ENCODE measurements around the gene RGS12. TPM values are rescaled to one million over a fixed set of nuclear protein-coding genes. Genes with fewer than 3 reads are reported as not detected.

Gene RGS12
- polyA plus RNA-seq, 1 donor (not counting 4 experiments of a cell fraction or from before 2014, with no cell fraction given): 34.0 TPM

GRCh38 chr4:3296651-3297050 lies 3.8 kb downstream of the RGS12 start:
- no peaks in the 10 kb centered on the region for H3K79me2 ChIP-seq (ENCODE audit: control insufficient read depth, insufficient read depth, low read length)
- H3K4me1 ChIP-seq (ENCODE audit: control insufficient read depth, extremely low read depth, insufficient read depth, low read length): peaks cover 3% of the 10 kb centered on the region
- H3K27me3 ChIP-seq (ENCODE audit: control insufficient read depth, extremely low read depth, insufficient read depth, low read length): peaks cover 7% of the 10 kb centered on the region
- H3K9ac ChIP-seq (ENCODE audit: control insufficient read depth, extremely low read depth, insufficient read depth, low read length): no peak overlapping the region
- no peak overlapping the region for H3K4me2 ChIP-seq (ENCODE audit: control insufficient read depth, extremely low read depth, insufficient read depth, low read depth, low read length)
- TF ChIP-seq, protein P1, sequence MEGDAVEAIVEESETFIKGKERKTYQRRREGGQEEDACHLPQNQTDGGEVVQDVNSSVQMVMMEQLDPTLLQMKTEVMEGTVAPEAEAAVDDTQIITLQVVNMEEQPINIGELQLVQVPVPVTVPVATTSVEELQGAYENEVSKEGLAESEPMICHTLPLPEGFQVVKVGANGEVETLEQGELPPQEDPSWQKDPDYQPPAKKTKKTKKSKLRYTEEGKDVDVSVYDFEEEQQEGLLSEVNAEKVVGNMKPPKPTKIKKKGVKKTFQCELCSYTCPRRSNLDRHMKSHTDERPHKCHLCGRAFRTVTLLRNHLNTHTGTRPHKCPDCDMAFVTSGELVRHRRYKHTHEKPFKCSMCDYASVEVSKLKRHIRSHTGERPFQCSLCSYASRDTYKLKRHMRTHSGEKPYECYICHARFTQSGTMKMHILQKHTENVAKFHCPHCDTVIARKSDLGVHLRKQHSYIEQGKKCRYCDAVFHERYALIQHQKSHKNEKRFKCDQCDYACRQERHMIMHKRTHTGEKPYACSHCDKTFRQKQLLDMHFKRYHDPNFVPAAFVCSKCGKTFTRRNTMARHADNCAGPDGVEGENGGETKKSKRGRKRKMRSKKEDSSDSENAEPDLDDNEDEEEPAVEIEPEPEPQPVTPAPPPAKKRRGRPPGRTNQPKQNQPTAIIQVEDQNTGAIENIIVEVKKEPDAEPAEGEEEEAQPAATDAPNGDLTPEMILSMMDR (optimal IDR thresholded peaks at IDR 0.05 in 1 of 3, IDR thresholded peaks at IDR 0.05 in 1 of 3, conservative IDR thresholded peaks at IDR 0.05 in 1 of 3; ENCODE audit: extremely low read depth in 1 of 3, insufficient read depth in 2 of 3, low read length in 3 of 3): no peak
- TF ChIP-seq EZH2 (IDR thresholded peaks at IDR 0.05; ENCODE audit: low read length): no peak
- H4K20me1 ChIP-seq (ENCODE audit: control insufficient read depth, extremely low read depth, insufficient read depth, low read length): no peaks in the 10 kb centered on the region
- no peaks in the 10 kb centered on the region for H3K9me1 ChIP-seq (ENCODE audit: control insufficient read depth, extremely low read depth, insufficient read depth, low read length)
- no peak overlapping the region for H2AFZ ChIP-seq (ENCODE audit: control insufficient read depth, low read length)
- H3K36me3 ChIP-seq (ENCODE audit: control insufficient read depth in 2 of 2, extremely low read depth in 1 of 2, insufficient read depth in 2 of 2, low read length in 2 of 2): no peaks in the 10 kb centered on the region
- DNase-seq (ENCODE audit: low read depth, low spot score) (no peak), FAIRE-seq (no peak)
- dilution Hi-C loops (cut with MboI; ENCODE audit: extremely low pct_ligation_motif_present, low sequenced_read_pairs): no loop called here
- no peak overlapping the region for H3K4me3 ChIP-seq (ENCODE audit: control insufficient read depth in 2 of 3, extremely low read depth in 1 of 3, insufficient read depth in 2 of 3, low read depth in 1 of 3, low read length in 3 of 3)
- H3K9me3 ChIP-seq (ENCODE audit: control insufficient read depth, low read depth, low read length): no peaks in the 10 kb centered on the region
- no peak overlapping the region for H3K27ac ChIP-seq (ENCODE audit: control insufficient read depth, insufficient read depth, low read length)

GRCh38 chr4:3297066-3297859 lies 4.4 kb downstream of the RGS12 start:
- no peak for TF ChIP-seq EZH2 (IDR thresholded peaks at IDR 0.05; ENCODE audit: low read length)
- TF ChIP-seq, protein P1 (optimal IDR thresholded peaks at IDR 0.05 in 1 of 3, IDR thresholded peaks at IDR 0.05 in 1 of 3, conservative IDR thresholded peaks at IDR 0.05 in 1 of 3; ENCODE audit: extremely low read depth in 1 of 3, insufficient read depth in 2 of 3, low read length in 3 of 3): no peak
- DNase-seq (ENCODE audit: low read depth, low spot score): no peak

More at GRCh38 chr4:3297066-3297859, 4.4 kb downstream of the RGS12 start:
- no peaks in the 10 kb centered on the region for H4K20me1 ChIP-seq (ENCODE audit: control insufficient read depth, extremely low read depth, insufficient read depth, low read length)
- no peaks in the 10 kb centered on the region for H3K79me2 ChIP-seq (ENCODE audit: control insufficient read depth, insufficient read depth, low read length)
- peaks cover 7% of the 10 kb centered on the region for H3K27me3 ChIP-seq (ENCODE audit: control insufficient read depth, extremely low read depth, insufficient read depth, low read length)
- H3K4me3 ChIP-seq (ENCODE audit: control insufficient read depth in 2 of 3, extremely low read depth in 1 of 3, insufficient read depth in 2 of 3, low read depth in 1 of 3, low read length in 3 of 3): no peak overlapping the region
- no peak for FAIRE-seq
- dilution Hi-C loops (cut with MboI; ENCODE audit: extremely low pct_ligation_motif_present, low sequenced_read_pairs): no loop called here
- H3K4me1 ChIP-seq (ENCODE audit: control insufficient read depth, extremely low read depth, insufficient read depth, low read length): no peaks in the 10 kb centered on the region
- no peak overlapping the region for H3K9ac ChIP-seq (ENCODE audit: control insufficient read depth, extremely low read depth, insufficient read depth, low read length)
- H3K27ac ChIP-seq (ENCODE audit: control insufficient read depth, insufficient read depth, low read length): no peak overlapping the region
- no peaks in the 10 kb centered on the region for H3K9me1 ChIP-seq (ENCODE audit: control insufficient read depth, extremely low read depth, insufficient read depth, low read length)
- H3K36me3 ChIP-seq (ENCODE audit: control insufficient read depth in 2 of 2, extremely low read depth in 1 of 2, insufficient read depth in 2 of 2, low read length in 2 of 2): no peaks in the 10 kb centered on the region
- no peak overlapping the region for H2AFZ ChIP-seq (ENCODE audit: control insufficient read depth, low read length)
- no peaks in the 10 kb centered on the region for H3K9me3 ChIP-seq (ENCODE audit: control insufficient read depth, low read depth, low read length)
- no peak overlapping the region for H3K4me2 ChIP-seq (ENCODE audit: control insufficient read depth, extremely low read depth, insufficient read depth, low read depth, low read length)

Measured in keratinocyte (primary cell).